Measurements from ENCODE around the gene CD4. TPM values are rescaled to one million over a fixed set of nuclear protein-coding genes. Genes with fewer than 3 reads are reported as not detected.

The CD4 gene
- total and polyA plus RNA-seq, 2 of the 4 experiments (the other 2 are of a cell fraction): 5.7 to 15.0 TPM

- Histone ChIP-seq H3K56ac (ENCODE audit: extremely low read depth, insufficient read depth, low read length) (peak within 1 kb of the TSS; percentile 93), H4K5ac (ENCODE audit: low read depth, low read length) (peak within 1 kb of the TSS; percentile 81), H2AK5ac (ENCODE audit: low read depth, low read length) (peak within 1 kb of the TSS; percentile 94), H4K91ac (ENCODE audit: insufficient read depth, low read depth, low read length) (peak within 1 kb of the TSS; percentile 96), H3K18ac (ENCODE audit: low read depth, low read length) (peak within 1 kb of the TSS; percentile 80), H2BK120ac (ENCODE audit: low read depth, low read length) (peak within 1 kb of the TSS; percentile 86), H3K4me2 (ENCODE audit: low read depth, low read length) (peak within 1 kb of the TSS; percentile 89), H2BK15ac (ENCODE audit: low read depth, low read length) (peak within 1 kb of the TSS; percentile 85; the same call in 1 of the 3 replicates), H3K27ac (ENCODE audit: insufficient read depth, low read length) (peak within 1 kb of the TSS; percentile 87), H3K4me3 (ENCODE audit: insufficient read depth, low read depth, low read length) (peak within 1 kb of the TSS; percentile 63), H3K9ac (ENCODE audit: low read depth, low read length) (peak within 1 kb of the TSS; percentile 82), H3K27me3 (ENCODE audit: control insufficient read depth, insufficient read depth, low read length) (no peaks in the 10 kb centered on the region), H4K8ac (ENCODE audit: low read depth in 2 of 2, low read length in 2 of 2) (peak within 1 kb of the TSS; percentile 48 to 99), H3K4me1 (ENCODE audit: control insufficient read depth, insufficient read depth, low read length) (peaks cover 5% of the 10 kb centered on the region), H3K14ac (replicated peaks; ENCODE audit: low read depth, low read length) (peak within 1 kb of the TSS; percentile 98), H3K23ac (ENCODE audit: low read depth, low read length) (peak within 1 kb of the TSS; percentile 98), H2BK5ac (ENCODE audit: low read depth, low read length, poor library complexity, severe bottlenecking) (peak within 1 kb of the TSS; percentile 92), H4K20me1 (ENCODE audit: insufficient read depth, low read length) (peaks cover 15% of the 10 kb centered on the region), H3K9me3 (ENCODE audit: control insufficient read depth, insufficient read depth, low read length) (no peaks in the 10 kb centered on the region), H3K36me3 (ENCODE audit: control insufficient read depth, insufficient read depth, low read length) (peaks cover 33% of the 10 kb centered on the region), H3K79me1 (ENCODE audit: low read depth in 1 of 2, low read length in 2 of 2) (peaks cover 22 to 53% of the 10 kb centered on the region in 2 experiments), H2BK20ac (ENCODE audit: low read depth, low read length) (peak within 1 kb of the TSS; percentile 42; the same call in 1 of the 2 replicates), H2AFZ (replicated peaks; ENCODE audit: low read length, poor library complexity) (peak within 1 kb of the TSS; percentile 99), H3K4ac (ENCODE audit: low read depth, low read length) (peak within 1 kb of the TSS; percentile 97), H3K9me1 (ENCODE audit: insufficient read depth, low read length) (no peaks in the 10 kb centered on the region), H2AK9ac (replicated peaks; ENCODE audit: low read depth, low read length, poor library complexity) (peak within 1 kb of the TSS; percentile 98)
- ATAC-seq (ENCODE audit: low read depth) (peak; percentile 84), DNase-seq (peak; percentile 100)
- POLR2A ChIA-PET (ENCODE audit: unreplicated experiment): interaction anchor here (0.7 to 1.3 kb wide), 5 partner anchors 8 to 23 kb away, joined by 3 to 6 read pairs (median 3); partner anchors contain the start of gene TPI1
- WGBS, 2 experiments (ENCODE audit: extremely low coverage in 2 of 2, insufficient read length in 1 of 2): 0% methylated on average over 24 of the region's 65 CpGs; no CpG with 5 or more reads in 1 of the 2 experiments
- intact Hi-C loops (cut with micrococcal nuclease) (loop anchor here (2.0 kb wide), 1 partner anchor 17 kb away; no protein-coding TSS in a partner anchor), in situ Hi-C loops (cut with MboI; ENCODE audit: low sequenced_read_pairs) (no loop called here), dilution Hi-C loops (cut with HindIII; ENCODE audit: low sequenced_read_pairs, unreplicated experiment) (no loop called here)
- CTCF ChIA-PET: interaction anchor here (0.6 to 3.3 kb wide), 7 partner anchors 9 to 170 kb away, joined by 3 to 11 read pairs (median 3); partner anchors contain the start of gene SPSB2
- TF ChIP-seq MXI1 (IDR thresholded peaks at IDR 0.05; ENCODE audit: borderline replicate concordance, low read depth, low read length) (peak; percentile 71; the same call in 1 of the 2 replicates), NFE2L2 (IDR thresholded peaks at IDR 0.05; ENCODE audit: low read depth, low read length) (no peak), MAZ (IDR thresholded peaks at IDR 0.05; ENCODE audit: borderline replicate concordance, low read depth, low read length) (peak; percentile 78; the same call in 1 of the 2 replicates), USF2 (IDR thresholded peaks at IDR 0.05; ENCODE audit: low read depth, low read length) (peak; percentile 88)
- no TSS peak for BruUV-seq (replicated peaks)
Observed at GRCh38 chr12:6851921-6852650, 62.8 kb downstream of the CD4 start, which contains the start of gene USP5. Gene USP5, plus strand, starts transcription at chr12:6852150. Its CDS starts 30 bp downstream, at chr12:6852180.
